ENCODE measurements around the gene PRDM12. TPM values are rescaled to one million over a fixed set of nuclear protein-coding genes. Genes with fewer than 3 reads are reported as not detected.

PRDM12 gene
- total RNA-seq, 2 experiments from 2014 or later = 0.14 TPM; not detected in 1

DNA sequence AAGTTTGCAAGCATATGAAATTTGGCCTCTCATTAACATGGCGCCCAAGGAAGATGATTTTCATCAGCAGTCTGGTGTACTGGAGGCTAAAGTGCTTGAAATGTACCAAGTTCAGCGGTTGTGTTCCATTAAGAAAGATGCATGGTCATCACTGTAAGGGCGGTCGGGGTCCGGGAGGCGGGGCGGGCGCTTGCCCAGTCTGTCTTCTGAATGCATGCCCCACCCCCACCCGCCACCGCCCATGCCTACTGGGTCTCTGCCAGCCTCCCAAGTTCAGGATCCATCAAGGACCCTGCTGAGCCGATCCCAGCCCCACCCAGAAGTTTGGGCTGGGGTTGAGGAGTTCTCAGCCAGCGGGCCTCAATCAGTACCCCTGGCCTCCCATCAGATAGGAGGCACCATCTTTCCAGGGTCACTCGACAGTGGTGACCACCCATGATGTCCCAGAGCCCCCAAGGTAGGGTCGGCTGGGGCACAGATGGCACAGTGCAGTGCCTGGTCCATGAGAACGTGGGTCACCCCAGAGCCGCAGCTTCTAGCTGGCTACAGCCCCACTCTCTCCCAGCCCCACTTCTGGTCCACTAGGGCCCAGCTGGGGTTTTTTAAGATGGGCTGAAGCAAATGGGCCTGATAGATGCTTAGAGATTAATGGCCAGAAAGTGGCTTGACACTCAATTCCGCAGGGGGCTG, 24.4 kb upstream of the PRDM12 start:
- ATAC-seq (no peak), DNase-seq (no peak)
- H3K9me3 Mint-ChIP-seq = no peaks in the 10 kb centered on the region
- intact Hi-C loops (cut with micrococcal nuclease) = no loop called here
- no peaks in the 10 kb centered on the region for H3K27me3 Mint-ChIP-seq
- CTCF ChIA-PET = no interaction called here
- no peak overlapping the region for H3K27ac Mint-ChIP-seq
- POLR2A ChIA-PET = no interaction called here
- H3K36me3 Mint-ChIP-seq (ENCODE audit: low read depth) = peaks cover 13% of the 10 kb centered on the region
- no peak overlapping the region for H3K4me3 Mint-ChIP-seq
- H3K4me1 Mint-ChIP-seq (ENCODE audit: low read depth) = no peaks in the 10 kb centered on the region
- TF ChIP-seq, protein P1, sequence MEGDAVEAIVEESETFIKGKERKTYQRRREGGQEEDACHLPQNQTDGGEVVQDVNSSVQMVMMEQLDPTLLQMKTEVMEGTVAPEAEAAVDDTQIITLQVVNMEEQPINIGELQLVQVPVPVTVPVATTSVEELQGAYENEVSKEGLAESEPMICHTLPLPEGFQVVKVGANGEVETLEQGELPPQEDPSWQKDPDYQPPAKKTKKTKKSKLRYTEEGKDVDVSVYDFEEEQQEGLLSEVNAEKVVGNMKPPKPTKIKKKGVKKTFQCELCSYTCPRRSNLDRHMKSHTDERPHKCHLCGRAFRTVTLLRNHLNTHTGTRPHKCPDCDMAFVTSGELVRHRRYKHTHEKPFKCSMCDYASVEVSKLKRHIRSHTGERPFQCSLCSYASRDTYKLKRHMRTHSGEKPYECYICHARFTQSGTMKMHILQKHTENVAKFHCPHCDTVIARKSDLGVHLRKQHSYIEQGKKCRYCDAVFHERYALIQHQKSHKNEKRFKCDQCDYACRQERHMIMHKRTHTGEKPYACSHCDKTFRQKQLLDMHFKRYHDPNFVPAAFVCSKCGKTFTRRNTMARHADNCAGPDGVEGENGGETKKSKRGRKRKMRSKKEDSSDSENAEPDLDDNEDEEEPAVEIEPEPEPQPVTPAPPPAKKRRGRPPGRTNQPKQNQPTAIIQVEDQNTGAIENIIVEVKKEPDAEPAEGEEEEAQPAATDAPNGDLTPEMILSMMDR (IDR thresholded peaks at IDR 0.05) = no peak

- ChIA-PET POLR2A (no interaction called here), CTCF (interaction anchor here (1.0 kb wide), 1 partner anchor 44 kb away, joined by 4 read pairs; no protein-coding TSS in a partner anchor)
- no peak for ATAC-seq
- intact Hi-C loops (cut with micrococcal nuclease) = no loop called here
- no peak overlapping the region for H3K27ac Mint-ChIP-seq
- H3K4me1 Mint-ChIP-seq (ENCODE audit: low read depth) = no peaks in the 10 kb centered on the region
- peaks cover 13% of the 10 kb centered on the region for H3K36me3 Mint-ChIP-seq (ENCODE audit: low read depth)
- H3K4me3 Mint-ChIP-seq = no peak overlapping the region
- peaks cover 1% of the 10 kb centered on the region for H3K9me3 Mint-ChIP-seq
- DNase-seq = peak; percentile 23
- H3K27me3 Mint-ChIP-seq = no peaks in the 10 kb centered on the region
- TF ChIP-seq, protein P1 (IDR thresholded peaks at IDR 0.05) = no peak
Observed at GRCh38 chr9:130640681-130641080, 23.7 kb upstream of the PRDM12 start.

DNA sequence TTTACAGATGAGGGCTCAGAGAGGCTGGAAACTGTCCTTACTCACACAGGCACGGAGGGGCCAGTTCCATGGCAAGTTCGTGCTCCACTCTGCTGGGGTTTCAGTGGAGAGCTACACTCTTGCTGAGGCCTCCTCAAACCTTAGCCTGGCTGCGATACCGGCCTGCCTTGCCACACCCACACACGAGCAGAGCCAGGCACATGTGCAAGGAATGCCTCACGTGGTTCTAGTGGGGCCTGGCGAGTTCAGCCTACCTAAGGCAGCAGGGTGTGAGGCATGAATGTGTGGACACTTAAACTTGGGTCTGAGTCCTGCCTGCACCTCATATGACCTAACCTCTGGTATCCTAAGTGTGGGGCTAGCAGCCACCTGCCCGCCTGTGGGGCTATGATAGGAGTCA, 21.5 kb upstream of the PRDM12 start:
- no peak for DNase-seq
- CTCF ChIA-PET = no interaction called here
- intact Hi-C loops (cut with micrococcal nuclease) = no loop called here

DNA sequence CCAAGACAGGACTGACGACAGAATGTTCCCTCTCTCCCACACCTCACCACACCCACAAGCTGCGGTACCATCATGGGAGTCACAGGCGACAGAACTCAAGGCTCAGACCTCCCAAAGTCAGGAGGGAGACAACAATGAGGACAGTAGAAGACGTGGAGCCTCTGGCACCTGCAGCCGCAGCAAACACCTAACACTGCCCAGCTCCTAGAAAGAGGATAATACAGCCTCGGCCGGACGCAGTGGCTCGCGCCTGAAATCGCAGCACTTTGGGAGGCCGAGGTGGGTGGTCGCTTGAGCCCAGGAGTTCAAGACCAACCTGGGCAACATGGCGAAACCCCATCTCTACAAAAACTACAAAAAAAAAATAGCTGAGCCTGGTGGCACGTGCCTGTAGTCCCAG, 13.2 kb upstream of the PRDM12 start:
- TF ChIP-seq, protein P1 (IDR thresholded peaks at IDR 0.05) = no peak
- Mint-ChIP-seq H3K27me3 (peaks cover 11% of the 10 kb centered on the region), H3K9me3 (peaks cover 4% of the 10 kb centered on the region), H3K4me3 (no peak overlapping the region), H3K27ac (no peak overlapping the region), H3K36me3 (ENCODE audit: low read depth) (no peaks in the 10 kb centered on the region), H3K4me1 (ENCODE audit: low read depth) (no peaks in the 10 kb centered on the region)
- ChIA-PET POLR2A (interaction anchor here (1.0 kb wide), 1 partner anchor 8 kb away, joined by 3 read pairs; no protein-coding TSS in a partner anchor), CTCF (interaction anchor here (1.1 to 1.2 kb wide), 2 partner anchors 32 to 33 kb away, joined by 4 read pairs; no protein-coding TSS in a partner anchor)
- DNase-seq (no peak), ATAC-seq (no peak)
- intact Hi-C loops (cut with micrococcal nuclease) = no loop called here

More for the DNA sequence above, 21.5 kb upstream of the PRDM12 start:
- H3K36me3 Mint-ChIP-seq (ENCODE audit: low read depth) = peaks cover 10% of the 10 kb centered on the region
- POLR2A ChIA-PET = interaction anchor here (1.0 kb wide), 1 partner anchor 9 kb away, joined by 3 read pairs; no protein-coding TSS in a partner anchor
- no peak overlapping the region for H3K27ac Mint-ChIP-seq
- TF ChIP-seq, protein P1 (IDR thresholded peaks at IDR 0.05) = no peak
- H3K27me3 Mint-ChIP-seq = peaks cover 4% of the 10 kb centered on the region
- no peaks in the 10 kb centered on the region for H3K4me1 Mint-ChIP-seq (ENCODE audit: low read depth)
- peaks cover 9% of the 10 kb centered on the region for H3K9me3 Mint-ChIP-seq
- H3K4me3 Mint-ChIP-seq = no peak overlapping the region
- ATAC-seq = no peak

DNA sequence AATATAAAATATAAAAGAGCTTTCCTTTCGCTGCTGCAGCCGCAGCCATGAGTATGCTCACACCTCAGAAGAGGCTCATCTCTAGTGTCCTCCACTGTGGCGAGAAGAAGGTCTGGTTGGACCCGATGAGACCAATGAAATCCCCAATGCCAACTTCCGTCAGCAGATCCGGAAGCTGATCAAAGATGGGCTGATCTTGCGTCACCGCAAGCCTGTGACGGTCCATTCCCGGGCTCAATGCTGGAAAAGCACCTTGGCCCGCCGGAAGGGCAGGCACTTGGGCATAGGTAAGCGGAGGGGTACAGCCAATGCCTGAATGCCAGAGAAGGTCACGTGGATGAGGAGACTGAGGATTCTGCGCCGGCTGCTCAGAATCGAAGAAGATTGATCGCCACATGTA, 12.6 kb upstream of the PRDM12 start:
- POLR2A ChIA-PET = interaction anchor here (1.0 kb wide), 1 partner anchor 9 kb away, joined by 3 read pairs; no protein-coding TSS in a partner anchor
- Mint-ChIP-seq H3K4me3 (no peak overlapping the region), H3K4me1 (ENCODE audit: low read depth) (no peaks in the 10 kb centered on the region), H3K36me3 (ENCODE audit: low read depth) (no peaks in the 10 kb centered on the region), H3K27me3 (peaks cover 11% of the 10 kb centered on the region), H3K27ac (no peak overlapping the region), H3K9me3 (peaks cover 2% of the 10 kb centered on the region)
- TF ChIP-seq, protein P1 (IDR thresholded peaks at IDR 0.05) = no peak
- intact Hi-C loops (cut with micrococcal nuclease) = no loop called here
- ATAC-seq (no peak), DNase-seq (no peak)
- CTCF ChIA-PET = interaction anchor here (1.2 kb wide), 1 partner anchor 32 kb away, joined by 4 read pairs; no protein-coding TSS in a partner anchor

Data from activated CD8-positive, alpha-beta T cell treated with anti-CD3 and anti-CD28 coated beads for 36 hours (primary cell).